HepG2 (cell line): ENCODE results near the gene RDH14. TPM values are rescaled to one million over a fixed set of nuclear protein-coding genes. Genes with fewer than 3 reads are reported as not detected.

Experiments used
- ASH2L ChIP-seq: fragments of 300-600, 200-600 bp; sonication (generic); IDR thresholded peaks from 2 replicates; pipeline ENCODE4 v1.7.0; 2017; ENCODE audit warnings: low read depth, mild to moderate bottlenecking, moderate library complexity, mixed read lengths, low read length; ENCODE audit not compliant: insufficient read length
- ELF3 ChIP-seq: IDR thresholded peaks from 2 replicates; pipeline ENCODE4 v1.6.1; 2016; ENCODE audit warnings: missing genetic modification reagents, missing compliant biosample characterization
- FIP1L1 ChIP-seq: fragments of 200-400 bp; formaldehyde crosslinking; IDR thresholded peaks from 2 replicates; pipeline ENCODE4 v1.6.1; 2018; ENCODE audit warnings: low read depth, mild to moderate bottlenecking, low read length, moderate library complexity, borderline replicate concordance; ENCODE audit not compliant: insufficient read depth
- IKZF4 ChIP-seq: sonication (generic); formaldehyde crosslinking; IDR thresholded peaks from 2 replicates; pipeline ENCODE4 v1.5.1; 2020; ENCODE audit warnings: borderline replicate concordance, mild to moderate bottlenecking, low read depth, missing genetic modification reagents; ENCODE audit errors: not compliant biosample characterization
- KDM6A ChIP-seq: IDR thresholded peaks from 2 replicates; pipeline ENCODE4 v1.6.1; 2016; ENCODE audit warnings: low read depth
- POLR2G ChIP-seq: fragments of 200-400 bp; formaldehyde crosslinking; IDR thresholded peaks from 2 replicates; pipeline ENCODE4 v1.6.1; 2018; ENCODE audit warnings: mild to moderate bottlenecking, low read depth, low read length, moderate library complexity
- TOE1 ChIP-seq: sonication (generic); formaldehyde crosslinking; IDR thresholded peaks from 2 replicates; pipeline ENCODE4 v1.4.0; 2020; ENCODE audit warnings: mild to moderate bottlenecking, missing genetic modification reagents
- ZBTB37 ChIP-seq: sonication (generic); formaldehyde crosslinking; IDR thresholded peaks from 2 replicates; pipeline ENCODE4 v1.4.0; 2020; ENCODE audit warnings: mild to moderate bottlenecking, missing genetic modification reagents
- ZNF207 ChIP-seq: fragments of 450-650 bp; IDR thresholded peaks from 2 replicates; pipeline ENCODE4 v1.6.1; 2016; ENCODE audit warnings: antibody characterized with exemption, borderline replicate concordance
- ZNF232 ChIP-seq: sonication (generic); formaldehyde crosslinking; IDR thresholded peaks from 2 replicates; pipeline ENCODE4 v1.4.0; 2020; ENCODE audit warnings: missing genetic modification reagents, borderline replicate concordance
- ZNF605 ChIP-seq: sonication (generic); formaldehyde crosslinking; IDR thresholded peaks from 2 replicates; pipeline ENCODE4 v1.8.0; 2022; ENCODE audit warnings: mild to moderate bottlenecking, missing genetic modification reagents
- ZNF672 ChIP-seq: sonication (generic); formaldehyde crosslinking; IDR thresholded peaks from 2 replicates; pipeline ENCODE4 v1.8.1; 2022; ENCODE audit warnings: missing genetic modification reagents
- polyA plus RNA-seq, 8 experiments: library from polyadenylated mRNA; depleted of rRNA in 3 of 8; stranded (reverse) in 7 of 8; unstranded in 1 of 8; fragments of >200 nt; fragmentation: Illumina TruSeq in 4 of 8; extraction: Trizol in 4 of 8; gene quantifications; 2 replicates each; pipeline versions ENCODE4 v1.2.1 to v1.2.3, GENCODE V29; 2011 to 2016; ENCODE audit warnings: low read depth in 4 of 8, missing spikeins in 1 of 8, mixed read lengths in 1 of 8; ENCODE audit not compliant: insufficient read depth in 1 of 8
- total RNA-seq, 5 experiments: library from RNA; depleted of rRNA; stranded (reverse); fragments of >200 nt; fragmentation: Illumina TruSeq; extraction: Trizol; gene quantifications; 2 replicates each; pipeline ENCODE4 v1.2.3, GENCODE V29; 2016; ENCODE audit warnings: low read depth in 1 of 5
- TF ChIP-seq, protein P1 (sequence below): sonication (generic); formaldehyde crosslinking; IDR thresholded peaks from 2 replicates; pipeline ENCODE4 v1.5.1; 2020; ENCODE audit warnings: mild to moderate bottlenecking, missing genetic modification reagents
- TF ChIP-seq, protein P2 (sequence below): sonication (generic); formaldehyde crosslinking; IDR thresholded peaks from 2 replicates; pipeline ENCODE4 v1.4.0; 2020; ENCODE audit warnings: mild to moderate bottlenecking, low read depth, missing genetic modification reagents
- TF ChIP-seq, protein P3 (sequence below): sonication (generic); formaldehyde crosslinking; IDR thresholded peaks from 2 replicates; pipeline ENCODE4 v1.9.0; 2021; ENCODE audit warnings: mild to moderate bottlenecking, missing genetic modification reagents

The RDH14 gene
- total and polyA plus RNA-seq, 2 of the 13 experiments (the other 11 are each of a cell fraction or from before 2014, with no cell fraction given): 27.4 to 39.9 TPM

DNA sequence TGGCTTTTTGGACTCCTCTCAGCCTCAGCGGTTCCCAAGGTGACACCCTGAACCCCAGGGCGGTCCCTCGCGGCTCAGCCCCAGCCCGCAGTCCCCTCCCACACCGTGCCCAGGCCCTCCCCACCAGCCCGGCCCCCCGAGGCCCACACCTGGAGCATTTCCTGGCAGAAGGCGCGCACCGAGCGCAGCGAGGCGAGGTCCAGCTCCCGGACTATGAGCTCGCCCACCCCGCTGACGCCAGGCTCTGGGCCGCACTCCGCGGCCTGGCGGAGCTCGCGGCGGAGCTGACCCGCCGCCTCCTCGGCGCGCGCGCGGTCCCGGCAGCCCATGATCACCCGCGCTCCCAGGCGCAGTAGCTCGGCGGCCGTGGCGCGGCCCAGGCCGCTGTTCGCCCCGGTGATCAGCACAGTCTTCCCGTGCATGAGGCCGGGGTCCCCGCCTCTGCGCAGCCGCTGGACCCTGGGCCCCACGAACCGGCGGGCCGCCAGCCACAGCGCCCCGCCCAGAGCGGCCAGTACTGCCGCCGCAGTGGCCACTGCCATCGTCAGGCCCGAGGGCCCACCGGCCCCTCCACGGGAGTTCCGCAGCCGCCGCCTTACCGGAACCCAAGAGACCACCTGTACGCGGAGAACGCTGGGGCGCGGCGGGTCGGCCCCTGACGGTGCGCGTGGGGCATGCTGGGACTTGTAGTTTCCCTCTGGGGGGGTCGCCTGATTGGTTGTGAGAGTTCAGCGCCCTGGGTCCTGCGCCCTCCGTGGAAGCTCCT lies at the start of gene RDH14 (continued):
- TF ChIP-seq, protein P1, sequence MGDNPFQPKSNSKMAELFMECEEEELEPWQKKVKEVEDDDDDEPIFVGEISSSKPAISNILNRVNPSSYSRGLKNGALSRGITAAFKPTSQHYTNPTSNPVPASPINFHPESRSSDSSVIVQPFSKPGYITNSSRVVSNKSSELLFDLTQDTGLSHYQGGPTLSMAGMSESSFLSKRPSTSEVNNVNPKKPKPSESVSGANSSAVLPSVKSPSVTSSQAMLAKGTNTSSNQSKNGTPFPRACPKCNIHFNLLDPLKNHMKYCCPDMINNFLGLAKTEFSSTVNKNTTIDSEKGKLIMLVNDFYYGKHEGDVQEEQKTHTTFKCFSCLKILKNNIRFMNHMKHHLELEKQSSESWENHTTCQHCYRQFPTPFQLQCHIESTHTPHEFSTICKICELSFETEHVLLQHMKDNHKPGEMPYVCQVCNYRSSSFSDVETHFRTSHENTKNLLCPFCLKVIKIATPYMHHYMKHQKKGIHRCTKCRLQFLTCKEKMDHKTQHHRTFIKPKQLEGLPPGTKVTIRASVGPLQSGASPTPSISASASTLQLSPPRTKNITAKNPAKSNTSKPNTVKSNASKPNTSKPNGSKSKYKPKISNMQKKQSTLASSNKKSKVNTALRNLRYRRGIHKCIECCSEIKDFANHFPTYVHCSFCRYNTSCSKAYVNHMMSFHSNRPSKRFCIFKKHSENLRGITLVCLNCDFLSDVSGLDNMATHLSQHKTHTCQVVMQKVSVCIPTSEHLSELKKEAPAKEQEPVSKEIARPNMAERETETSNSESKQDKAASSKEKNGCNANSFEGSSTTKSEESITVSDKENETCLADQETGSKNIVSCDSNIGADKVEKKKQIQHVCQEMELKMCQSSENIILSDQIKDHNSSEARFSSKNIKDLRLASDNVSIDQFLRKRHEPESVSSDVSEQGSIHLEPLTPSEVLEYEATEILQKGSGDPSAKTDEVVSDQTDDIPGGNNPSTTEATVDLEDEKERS (CRISPR knock-in tag): no peak
- peak; percentile 89 for TF ChIP-seq POLR2G
- peak; percentile 74 for TF ChIP-seq ELF3 (CRISPR knock-in tag)
- TF ChIP-seq, protein P2, sequence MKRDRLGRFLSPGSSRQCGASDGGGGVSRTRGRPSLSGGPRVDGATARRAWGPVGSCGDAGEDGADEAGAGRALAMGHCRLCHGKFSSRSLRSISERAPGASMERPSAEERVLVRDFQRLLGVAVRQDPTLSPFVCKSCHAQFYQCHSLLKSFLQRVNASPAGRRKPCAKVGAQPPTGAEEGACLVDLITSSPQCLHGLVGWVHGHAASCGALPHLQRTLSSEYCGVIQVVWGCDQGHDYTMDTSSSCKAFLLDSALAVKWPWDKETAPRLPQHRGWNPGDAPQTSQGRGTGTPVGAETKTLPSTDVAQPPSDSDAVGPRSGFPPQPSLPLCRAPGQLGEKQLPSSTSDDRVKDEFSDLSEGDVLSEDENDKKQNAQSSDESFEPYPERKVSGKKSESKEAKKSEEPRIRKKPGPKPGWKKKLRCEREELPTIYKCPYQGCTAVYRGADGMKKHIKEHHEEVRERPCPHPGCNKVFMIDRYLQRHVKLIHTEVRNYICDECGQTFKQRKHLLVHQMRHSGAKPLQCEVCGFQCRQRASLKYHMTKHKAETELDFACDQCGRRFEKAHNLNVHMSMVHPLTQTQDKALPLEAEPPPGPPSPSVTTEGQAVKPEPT (CRISPR knock-in tag): peak; percentile 80; the same call in 1 of the 2 replicates
- no peak; the same call in 1 of the 2 replicates for TF ChIP-seq ZNF672
- no peak for TF ChIP-seq TOE1 (CRISPR knock-in tag)
- TF ChIP-seq ZNF605 (CRISPR knock-in tag): no peak
- no peak for TF ChIP-seq IKZF4 (CRISPR knock-in tag)
- peak; percentile 12; the same call in 1 of the 2 replicates for TF ChIP-seq KDM6A (CRISPR knock-in tag)
- no peak for TF ChIP-seq ZNF207
- TF ChIP-seq ASH2L: peak; percentile 92
- TF ChIP-seq ZNF232 (CRISPR knock-in tag): no peak
- no peak for TF ChIP-seq ZBTB37 (CRISPR knock-in tag)
- TF ChIP-seq, protein P3, sequence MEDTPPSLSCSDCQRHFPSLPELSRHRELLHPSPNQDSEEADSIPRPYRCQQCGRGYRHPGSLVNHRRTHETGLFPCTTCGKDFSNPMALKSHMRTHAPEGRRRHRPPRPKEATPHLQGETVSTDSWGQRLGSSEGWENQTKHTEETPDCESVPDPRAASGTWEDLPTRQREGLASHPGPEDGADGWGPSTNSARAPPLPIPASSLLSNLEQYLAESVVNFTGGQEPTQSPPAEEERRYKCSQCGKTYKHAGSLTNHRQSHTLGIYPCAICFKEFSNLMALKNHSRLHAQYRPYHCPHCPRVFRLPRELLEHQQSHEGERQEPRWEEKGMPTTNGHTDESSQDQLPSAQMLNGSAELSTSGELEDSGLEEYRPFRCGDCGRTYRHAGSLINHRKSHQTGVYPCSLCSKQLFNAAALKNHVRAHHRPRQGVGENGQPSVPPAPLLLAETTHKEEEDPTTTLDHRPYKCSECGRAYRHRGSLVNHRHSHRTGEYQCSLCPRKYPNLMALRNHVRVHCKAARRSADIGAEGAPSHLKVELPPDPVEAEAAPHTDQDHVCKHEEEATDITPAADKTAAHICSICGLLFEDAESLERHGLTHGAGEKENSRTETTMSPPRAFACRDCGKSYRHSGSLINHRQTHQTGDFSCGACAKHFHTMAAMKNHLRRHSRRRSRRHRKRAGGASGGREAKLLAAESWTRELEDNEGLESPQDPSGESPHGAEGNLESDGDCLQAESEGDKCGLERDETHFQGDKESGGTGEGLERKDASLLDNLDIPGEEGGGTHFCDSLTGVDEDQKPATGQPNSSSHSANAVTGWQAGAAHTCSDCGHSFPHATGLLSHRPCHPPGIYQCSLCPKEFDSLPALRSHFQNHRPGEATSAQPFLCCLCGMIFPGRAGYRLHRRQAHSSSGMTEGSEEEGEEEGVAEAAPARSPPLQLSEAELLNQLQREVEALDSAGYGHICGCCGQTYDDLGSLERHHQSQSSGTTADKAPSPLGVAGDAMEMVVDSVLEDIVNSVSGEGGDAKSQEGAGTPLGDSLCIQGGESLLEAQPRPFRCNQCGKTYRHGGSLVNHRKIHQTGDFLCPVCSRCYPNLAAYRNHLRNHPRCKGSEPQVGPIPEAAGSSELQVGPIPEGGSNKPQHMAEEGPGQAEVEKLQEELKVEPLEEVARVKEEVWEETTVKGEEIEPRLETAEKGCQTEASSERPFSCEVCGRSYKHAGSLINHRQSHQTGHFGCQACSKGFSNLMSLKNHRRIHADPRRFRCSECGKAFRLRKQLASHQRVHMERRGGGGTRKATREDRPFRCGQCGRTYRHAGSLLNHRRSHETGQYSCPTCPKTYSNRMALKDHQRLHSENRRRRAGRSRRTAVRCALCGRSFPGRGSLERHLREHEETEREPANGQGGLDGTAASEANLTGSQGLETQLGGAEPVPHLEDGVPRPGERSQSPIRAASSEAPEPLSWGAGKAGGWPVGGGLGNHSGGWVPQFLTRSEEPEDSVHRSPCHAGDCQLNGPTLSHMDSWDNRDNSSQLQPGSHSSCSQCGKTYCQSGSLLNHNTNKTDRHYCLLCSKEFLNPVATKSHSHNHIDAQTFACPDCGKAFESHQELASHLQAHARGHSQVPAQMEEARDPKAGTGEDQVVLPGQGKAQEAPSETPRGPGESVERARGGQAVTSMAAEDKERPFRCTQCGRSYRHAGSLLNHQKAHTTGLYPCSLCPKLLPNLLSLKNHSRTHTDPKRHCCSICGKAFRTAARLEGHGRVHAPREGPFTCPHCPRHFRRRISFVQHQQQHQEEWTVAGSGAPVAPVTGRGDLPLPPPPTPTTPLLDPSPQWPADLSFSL (CRISPR knock-in tag): peak; percentile 69; the same call in 1 of the 2 replicates
- TF ChIP-seq FIP1L1: no peak
